ENCODE measurements around the gene FOXJ3. TPM values are rescaled to one million over a fixed set of nuclear protein-coding genes. Genes with fewer than 3 reads are reported as not detected.

The FOXJ3 gene
- total and polyA plus RNA-seq, 2 donors (not counting 1 experiment from before 2014, with no cell fraction given): 15.4 to 76.4 TPM

GRCh38 chr1:42192106-42192505 is 142.9 kb downstream of the FOXJ3 start:
- no peak overlapping the region for H3K9ac ChIP-seq (ENCODE audit: low read length)
- H2AFZ ChIP-seq (ENCODE audit: insufficient read depth, low read depth, low read length, poor library complexity, severe bottlenecking): no peak overlapping the region
- H4K20me1 ChIP-seq (ENCODE audit: control insufficient read depth, insufficient read depth, low read length, poor library complexity, severe bottlenecking): no peaks in the 10 kb centered on the region
- no peak for TF ChIP-seq CTCF (IDR thresholded peaks at IDR 0.05)
- no peak for TF ChIP-seq EZH2 (IDR thresholded peaks at IDR 0.05; ENCODE audit: borderline replicate concordance, insufficient read depth, low read depth, low read length, poor library complexity, severe bottlenecking)
- H3K4me1 ChIP-seq (ENCODE audit: control insufficient read depth in 2 of 2, insufficient read depth in 2 of 2, low read length in 2 of 2): no peaks in the 10 kb centered on the region
- H3K27me3 Mint-ChIP-seq: no peaks in the 10 kb centered on the region
- no peaks in the 10 kb centered on the region for H3K9me3 ChIP-seq (ENCODE audit: control extremely low read depth in 1 of 3, control insufficient read depth in 2 of 3, insufficient read depth in 1 of 3, low read length in 2 of 3)
- no peak overlapping the region for H3K4me2 ChIP-seq (replicated peaks; ENCODE audit: low read depth, low read length, poor library complexity, severe bottlenecking)
- no peak overlapping the region for H3K4me3 ChIP-seq (ENCODE audit: control extremely low read depth in 1 of 5, extremely low read depth in 1 of 5, insufficient read depth in 1 of 5, low read depth in 2 of 5, low read length in 4 of 5)
- H3K27ac Mint-ChIP-seq: no peak overlapping the region
- POLR2A ChIA-PET: no interaction called here
- no peaks in the 10 kb centered on the region for H3K4me1 Mint-ChIP-seq
- H3K36me3 ChIP-seq (replicated peaks in 1 of 2; ENCODE audit: control extremely low read depth in 1 of 2, control insufficient read depth in 1 of 2, extremely low read depth in 1 of 2, insufficient read depth in 2 of 2, low read length in 1 of 2): peaks cover 5 to 52% of the 10 kb centered on the region in 2 experiments
- H3K79me2 ChIP-seq (ENCODE audit: control insufficient read depth, insufficient read depth, low read length): no peaks in the 10 kb centered on the region
- no peaks in the 10 kb centered on the region for H3K9me3 Mint-ChIP-seq (ENCODE audit: insufficient read depth)
- H3K27ac ChIP-seq (ENCODE audit: low read length in 2 of 2): no peak overlapping the region
- CTCF ChIA-PET: interaction anchor here (0.9 kb wide), 1 partner anchor 19 kb away, joined by 6 read pairs; no protein-coding TSS in a partner anchor
- 100% methylated on average over 1 of the region's 4 CpGs for WGBS (ENCODE audit: insufficient coverage)
- no peaks in the 10 kb centered on the region for H3K27me3 ChIP-seq (replicated peaks in 1 of 4; ENCODE audit: control extremely low read depth in 1 of 4, control insufficient read depth in 3 of 4, insufficient read depth in 4 of 4, low read length in 3 of 4)
- intact Hi-C loops (cut with micrococcal nuclease): no loop called here
- ATAC-seq (ENCODE audit: low read depth): no peak
- no peak for DNase-seq
- H3K4me3 Mint-ChIP-seq: no peak overlapping the region

- H3K27ac ChIP-seq (ENCODE audit: low read length in 2 of 2): no peak overlapping the region
- H2AFZ ChIP-seq (ENCODE audit: insufficient read depth, low read depth, low read length, poor library complexity, severe bottlenecking): no peak overlapping the region
- DNase-seq (no peak), ATAC-seq (ENCODE audit: low read depth) (no peak)
- Mint-ChIP-seq H3K9me3 (ENCODE audit: insufficient read depth) (no peaks in the 10 kb centered on the region), H3K4me3 (no peak overlapping the region), H3K27ac (no peak overlapping the region), H3K27me3 (no peaks in the 10 kb centered on the region), H3K4me1 (no peaks in the 10 kb centered on the region)
- POLR2A ChIA-PET: no interaction called here
- no peaks in the 10 kb centered on the region for H3K27me3 ChIP-seq (replicated peaks in 1 of 4; ENCODE audit: control extremely low read depth in 1 of 4, control insufficient read depth in 3 of 4, insufficient read depth in 4 of 4, low read length in 3 of 4)
- CTCF ChIA-PET: no interaction called here
- H3K79me2 ChIP-seq (ENCODE audit: control insufficient read depth, insufficient read depth, low read length): no peaks in the 10 kb centered on the region
- H3K4me1 ChIP-seq (ENCODE audit: control insufficient read depth in 2 of 2, insufficient read depth in 2 of 2, low read length in 2 of 2): no peaks in the 10 kb centered on the region
- 99% methylated on average over 8 of the region's 8 CpGs for WGBS (ENCODE audit: insufficient coverage)
- no peaks in the 10 kb centered on the region for H4K20me1 ChIP-seq (ENCODE audit: control insufficient read depth, insufficient read depth, low read length, poor library complexity, severe bottlenecking)
- no peaks in the 10 kb centered on the region for H3K9me3 ChIP-seq (ENCODE audit: control extremely low read depth in 1 of 3, control insufficient read depth in 2 of 3, insufficient read depth in 1 of 3, low read length in 2 of 3)
- H3K36me3 ChIP-seq (replicated peaks in 1 of 2; ENCODE audit: control extremely low read depth in 1 of 2, control insufficient read depth in 1 of 2, extremely low read depth in 1 of 2, insufficient read depth in 2 of 2, low read length in 1 of 2): peaks cover 5 to 51% of the 10 kb centered on the region in 2 experiments
- intact Hi-C loops (cut with micrococcal nuclease): no loop called here
- no peak overlapping the region for H3K4me3 ChIP-seq (ENCODE audit: control extremely low read depth in 1 of 5, extremely low read depth in 1 of 5, insufficient read depth in 1 of 5, low read depth in 2 of 5, low read length in 4 of 5)
- H3K9ac ChIP-seq (ENCODE audit: low read length): no peak overlapping the region
- H3K4me2 ChIP-seq (replicated peaks; ENCODE audit: low read depth, low read length, poor library complexity, severe bottlenecking): no peak overlapping the region
- TF ChIP-seq CTCF (IDR thresholded peaks at IDR 0.05): no peak
These were observed 143.7 kb downstream of the FOXJ3 start for GRCh38 chr1:42191319-42191718.
